HUES48 (cell line): ENCODE measurements around the gene CRTC1.

Experiments
- H3K27ac ChIP-seq: one replicate; pipeline ENCODE4 v1.7.0; 2013; ENCODE audit warnings: low read depth, low read length, inconsistent platforms
- H3K27me3 ChIP-seq: 2 replicates; pipeline ENCODE4 v1.6.1; 2013; ENCODE audit warnings: mild to moderate bottlenecking, low read length; ENCODE audit not compliant: control insufficient read depth, insufficient read depth
- H3K36me3 ChIP-seq: 2 replicates; pipeline ENCODE4 v1.6.1; 2013; ENCODE audit warnings: low read length; ENCODE audit not compliant: control insufficient read depth, insufficient read depth
- H3K4me1 ChIP-seq: 2 replicates; pipeline ENCODE4 v1.6.1; 2013; ENCODE audit warnings: mild to moderate bottlenecking, low read length; ENCODE audit not compliant: control insufficient read depth, insufficient read depth
- H3K4me3 ChIP-seq: 2 replicates; pipeline ENCODE4 v1.5.1; 2013; ENCODE audit warnings: mild to moderate bottlenecking, low read depth, low read length
- H3K9ac ChIP-seq: 2 replicates; pipeline ENCODE4 v1.6.1; 2013; ENCODE audit warnings: mild to moderate bottlenecking, low read depth, low read length, moderate library complexity
- H3K9me3 ChIP-seq: 2 replicates; pipeline ENCODE4 v1.6.1; 2013; ENCODE audit warnings: low read length; ENCODE audit not compliant: control insufficient read depth, insufficient read depth

CRTC1 gene

DNA sequence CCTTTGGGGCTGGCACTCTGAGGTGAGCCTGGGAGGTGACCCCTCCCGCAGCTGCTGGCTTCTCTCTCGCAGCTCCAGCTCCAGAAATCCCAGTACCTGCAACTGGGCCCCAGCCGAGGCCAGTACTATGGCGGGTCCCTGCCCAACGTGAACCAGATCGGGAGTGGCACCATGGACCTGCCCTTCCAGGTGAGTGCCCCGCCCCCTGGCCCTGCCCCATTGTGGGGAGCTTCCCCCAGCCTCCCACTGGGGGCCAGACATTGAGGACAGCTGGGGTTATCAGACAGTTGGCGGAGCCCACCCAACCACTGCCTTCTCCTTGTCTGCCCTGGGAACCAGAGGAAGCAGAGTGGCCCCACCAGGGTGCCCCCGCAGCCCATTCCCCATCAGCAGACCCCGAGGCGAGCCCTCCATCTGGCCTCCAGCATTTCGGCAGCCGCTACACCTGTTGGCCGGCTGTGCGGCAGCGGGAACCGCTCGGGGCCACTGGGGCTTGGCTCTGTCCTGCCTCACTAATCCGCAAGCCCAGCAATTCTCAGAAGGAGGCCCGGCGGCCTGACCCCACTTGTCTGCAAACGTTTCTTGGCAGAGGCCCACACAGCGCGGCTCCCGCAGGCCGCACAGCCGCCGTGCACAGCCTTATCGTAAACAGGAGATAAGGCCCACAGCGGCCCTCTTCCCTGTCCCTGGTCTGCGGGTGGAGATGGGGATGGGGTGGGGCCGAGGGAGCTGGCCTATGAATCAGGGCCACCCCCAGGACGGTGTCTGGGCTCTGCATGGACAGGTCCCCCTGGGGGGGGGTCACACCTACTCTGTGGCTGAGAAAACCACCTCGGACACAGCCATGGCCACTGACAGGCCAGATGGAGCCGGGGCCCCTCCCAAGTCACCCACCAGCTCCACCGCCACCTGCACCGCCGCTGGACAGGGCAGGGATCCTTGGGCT lies 59.6 kb downstream of the CRTC1 start:
- no peaks in the 10 kb centered on the region for H3K36me3 ChIP-seq
- H3K9me3 ChIP-seq: no peaks in the 10 kb centered on the region
- H3K27me3 ChIP-seq: no peaks in the 10 kb centered on the region
- H3K4me3 ChIP-seq: no peak overlapping the region
- no peak overlapping the region for H3K27ac ChIP-seq
- no peak overlapping the region for H3K9ac ChIP-seq
- peaks cover 4% of the 10 kb centered on the region; the same call in 1 of the 2 replicates for H3K4me1 ChIP-seq

DNA sequence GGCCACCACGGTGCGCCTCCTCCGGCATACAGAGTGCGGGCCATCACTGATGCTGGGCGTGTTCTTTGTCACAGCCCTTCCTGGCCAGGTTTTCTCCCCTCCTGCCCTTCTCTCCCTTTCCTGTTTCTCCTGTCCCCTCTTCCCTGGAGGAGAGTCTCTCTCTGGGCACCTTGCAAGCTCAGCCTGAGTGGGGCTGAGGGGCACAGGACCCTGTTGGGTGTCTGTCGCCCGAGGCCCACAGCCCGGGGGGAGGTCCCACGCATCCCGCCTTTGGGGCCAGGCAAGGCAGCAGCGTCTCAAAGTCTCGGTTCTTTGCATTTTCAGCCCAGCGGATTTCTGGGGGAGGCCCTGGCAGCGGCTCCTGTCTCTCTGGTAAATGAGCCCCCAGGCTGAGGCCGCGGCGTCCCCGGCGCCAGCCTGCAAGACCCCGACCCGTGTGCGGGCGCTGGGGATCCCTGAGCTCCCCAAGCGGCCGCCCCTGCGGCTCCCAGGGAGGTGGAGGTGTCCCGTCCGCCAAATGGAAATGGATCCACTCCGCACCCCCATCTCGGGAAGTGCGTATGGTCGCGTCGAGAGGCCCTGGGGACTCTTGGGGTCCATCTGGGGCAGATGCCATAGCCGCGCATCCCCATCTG lies 60.4 kb downstream of the CRTC1 start:
- Histone ChIP-seq H3K36me3 (no peaks in the 10 kb centered on the region), H3K27me3 (no peaks in the 10 kb centered on the region), H3K4me1 (peaks cover 4% of the 10 kb centered on the region; the same call in 1 of the 2 replicates), H3K9me3 (no peaks in the 10 kb centered on the region), H3K9ac (no peak overlapping the region), H3K27ac (no peak overlapping the region), H3K4me3 (no peak overlapping the region)

DNA sequence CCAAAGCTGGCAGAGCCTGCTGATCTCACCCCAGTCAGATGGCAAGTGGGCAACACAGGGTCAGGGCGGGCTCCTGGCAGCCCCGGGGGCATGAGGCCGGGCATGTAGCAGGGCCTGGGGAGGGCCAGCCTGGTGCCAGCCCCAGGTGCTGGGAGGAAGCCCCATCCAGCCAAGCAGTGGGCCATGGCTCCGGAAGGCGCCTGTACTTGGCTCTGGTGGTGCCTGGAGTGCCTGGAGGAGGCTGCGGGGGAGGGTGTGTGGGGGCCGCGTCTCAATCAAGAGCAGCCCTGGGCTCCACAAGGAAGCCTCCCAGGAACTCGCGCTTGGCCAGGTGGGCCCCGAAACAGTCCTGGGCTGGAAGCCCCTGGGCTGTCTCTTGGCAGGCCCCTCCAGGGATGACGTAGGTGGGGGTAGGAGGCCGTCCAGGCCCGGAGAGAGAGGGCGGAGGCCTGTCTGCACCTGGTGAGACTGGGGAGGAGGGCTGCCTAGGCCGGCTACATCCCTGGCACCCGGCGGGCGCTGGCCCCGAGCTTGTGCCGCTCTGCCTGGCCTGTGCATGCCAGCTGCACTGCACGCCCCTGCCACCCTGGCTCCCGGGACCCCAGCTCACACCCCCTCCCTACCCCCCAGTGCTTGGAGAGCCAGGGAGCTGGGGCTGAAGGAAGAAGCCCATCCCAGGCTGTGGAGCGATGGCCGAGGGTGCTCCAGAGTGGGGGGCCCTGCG lies 61.7 kb downstream of the CRTC1 start:
- Histone ChIP-seq H3K27me3 (no peaks in the 10 kb centered on the region), H3K9me3 (no peaks in the 10 kb centered on the region), H3K4me1 (peaks cover 14% of the 10 kb centered on the region), H3K4me3 (no peak overlapping the region), H3K27ac (no peak overlapping the region), H3K36me3 (0 out of 2 replicates have a peak, but pooled peaks cover 2% of the 10 kb centered on the region), H3K9ac (no peak overlapping the region)

DNA sequence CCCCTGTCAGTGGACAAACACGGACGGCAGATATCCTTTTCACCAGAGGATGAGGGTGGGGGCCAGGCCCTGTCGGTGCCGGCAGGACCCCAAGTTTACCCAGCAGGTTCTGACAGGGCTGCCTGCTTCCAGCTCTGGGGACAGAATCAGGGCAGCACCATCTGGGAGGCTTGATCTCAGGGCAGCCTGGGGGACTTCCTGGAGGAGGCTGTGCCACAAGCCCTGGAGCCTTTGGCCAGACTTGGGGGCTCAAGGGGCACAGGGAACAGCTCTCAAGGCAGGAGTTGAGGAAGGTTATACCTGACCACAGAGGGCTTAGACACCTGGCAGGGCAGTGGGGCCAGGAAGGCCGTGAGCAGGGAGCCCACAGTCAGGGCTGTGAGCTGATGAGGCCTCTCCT lies 62.5 kb downstream of the CRTC1 start:
- H3K9me3 ChIP-seq: no peaks in the 10 kb centered on the region
- H3K36me3 ChIP-seq: 0 out of 2 replicates have a peak, but pooled peaks cover 2% of the 10 kb centered on the region
- H3K27me3 ChIP-seq: no peaks in the 10 kb centered on the region
- H3K4me1 ChIP-seq: peaks cover 14% of the 10 kb centered on the region
- no peak overlapping the region for H3K9ac ChIP-seq
- no peak overlapping the region for H3K4me3 ChIP-seq
- no peak overlapping the region for H3K27ac ChIP-seq

DNA sequence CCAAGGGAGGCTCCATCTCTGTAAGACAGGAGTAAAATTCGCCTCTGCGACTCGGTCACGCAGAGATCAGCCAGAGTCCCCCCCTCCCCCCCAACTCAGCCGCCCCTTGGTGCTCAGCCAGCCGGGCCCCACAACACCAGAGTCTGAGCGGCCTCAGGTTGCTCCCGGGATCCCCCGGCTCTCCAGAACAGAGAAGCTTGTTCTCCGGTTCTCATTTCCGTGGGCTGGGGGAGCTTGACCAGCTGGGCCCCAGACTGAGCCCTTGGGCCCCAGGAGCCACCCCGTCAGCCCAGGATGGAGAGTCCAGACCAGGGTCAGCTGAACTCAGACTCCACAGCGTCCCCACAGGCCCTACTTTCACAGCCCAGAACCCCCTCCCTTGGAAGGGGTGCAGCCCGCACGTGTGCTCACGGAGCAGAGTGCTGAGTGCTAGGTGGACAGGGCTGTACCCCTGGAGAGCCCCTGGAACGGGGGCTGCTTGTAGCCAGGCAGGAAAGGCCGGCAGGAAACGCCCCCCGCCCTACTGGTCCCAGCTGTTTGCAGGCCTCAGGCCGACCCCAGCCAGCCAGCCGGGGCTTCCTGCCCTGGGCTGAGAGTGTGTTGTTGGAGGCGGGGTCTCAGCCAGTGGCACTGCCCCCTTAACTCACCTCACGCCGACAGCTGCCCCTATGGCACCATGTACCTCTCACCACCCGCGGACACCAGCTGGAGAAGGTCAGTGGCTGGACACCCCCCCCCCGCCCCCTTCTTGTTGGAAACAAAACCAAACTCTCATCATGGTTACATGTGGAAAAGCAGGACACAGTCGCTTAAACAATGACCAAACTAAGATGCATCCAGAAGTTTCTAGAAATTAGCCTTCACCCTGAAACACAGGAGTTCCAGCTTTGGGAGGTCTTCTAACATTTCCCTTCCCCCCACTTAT lies 63.2 kb downstream of the CRTC1 start:
- no peaks in the 10 kb centered on the region for H3K27me3 ChIP-seq
- 0 out of 2 replicates have a peak, but pooled peaks cover 2% of the 10 kb centered on the region for H3K36me3 ChIP-seq
- H3K4me1 ChIP-seq: peaks cover 14% of the 10 kb centered on the region
- H3K27ac ChIP-seq: no peak overlapping the region
- H3K4me3 ChIP-seq: no peak overlapping the region
- no peaks in the 10 kb centered on the region for H3K9me3 ChIP-seq
- H3K9ac ChIP-seq: no peak overlapping the region

DNA sequence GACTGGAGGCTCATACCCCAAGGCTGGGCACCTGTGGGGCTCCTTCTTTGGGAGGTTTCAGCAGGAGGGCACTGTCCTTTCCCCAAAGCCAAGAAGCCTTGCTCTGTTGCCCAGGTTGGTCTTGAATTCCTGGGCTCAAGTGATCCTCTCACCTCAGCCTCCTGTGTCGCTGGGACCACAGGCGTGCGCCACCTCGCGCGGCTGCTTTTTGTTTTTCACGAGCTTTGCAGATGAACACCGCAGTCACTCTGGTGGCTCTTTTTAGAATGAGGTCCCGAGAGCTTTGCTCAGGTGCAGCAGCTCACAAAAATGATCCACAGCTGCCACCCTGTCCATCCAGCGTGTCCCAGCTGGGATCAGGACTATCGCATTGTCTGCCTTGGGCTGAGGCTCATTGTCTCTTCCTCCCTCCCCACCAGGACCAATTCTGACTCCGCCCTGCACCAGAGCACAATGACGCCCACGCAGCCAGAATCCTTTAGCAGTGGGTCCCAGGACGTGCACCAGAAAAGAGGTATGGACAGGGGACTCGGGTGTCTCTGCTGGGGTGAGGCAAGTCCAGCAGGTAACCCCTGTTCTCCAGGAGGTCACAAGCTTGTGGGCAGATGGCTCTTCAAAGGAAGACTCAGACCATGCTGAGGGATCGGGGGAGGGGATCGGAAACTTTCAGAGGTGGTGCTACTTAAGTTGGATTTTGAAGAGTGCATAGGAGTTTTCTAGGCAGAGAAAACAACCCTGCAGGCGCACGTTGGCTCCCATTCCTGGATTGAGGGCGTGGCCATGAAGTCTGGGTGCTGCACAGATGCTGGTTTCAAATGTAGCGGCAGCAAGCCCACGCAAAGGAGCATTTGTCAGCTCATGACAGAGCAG lies 66.1 kb downstream of the CRTC1 start:
- Histone ChIP-seq H3K9ac (no peak overlapping the region), H3K9me3 (no peaks in the 10 kb centered on the region), H3K36me3 (peaks cover 7% of the 10 kb centered on the region), H3K27me3 (no peaks in the 10 kb centered on the region), H3K27ac (no peak overlapping the region), H3K4me1 (peaks cover 14% of the 10 kb centered on the region), H3K4me3 (no peak overlapping the region)

DNA sequence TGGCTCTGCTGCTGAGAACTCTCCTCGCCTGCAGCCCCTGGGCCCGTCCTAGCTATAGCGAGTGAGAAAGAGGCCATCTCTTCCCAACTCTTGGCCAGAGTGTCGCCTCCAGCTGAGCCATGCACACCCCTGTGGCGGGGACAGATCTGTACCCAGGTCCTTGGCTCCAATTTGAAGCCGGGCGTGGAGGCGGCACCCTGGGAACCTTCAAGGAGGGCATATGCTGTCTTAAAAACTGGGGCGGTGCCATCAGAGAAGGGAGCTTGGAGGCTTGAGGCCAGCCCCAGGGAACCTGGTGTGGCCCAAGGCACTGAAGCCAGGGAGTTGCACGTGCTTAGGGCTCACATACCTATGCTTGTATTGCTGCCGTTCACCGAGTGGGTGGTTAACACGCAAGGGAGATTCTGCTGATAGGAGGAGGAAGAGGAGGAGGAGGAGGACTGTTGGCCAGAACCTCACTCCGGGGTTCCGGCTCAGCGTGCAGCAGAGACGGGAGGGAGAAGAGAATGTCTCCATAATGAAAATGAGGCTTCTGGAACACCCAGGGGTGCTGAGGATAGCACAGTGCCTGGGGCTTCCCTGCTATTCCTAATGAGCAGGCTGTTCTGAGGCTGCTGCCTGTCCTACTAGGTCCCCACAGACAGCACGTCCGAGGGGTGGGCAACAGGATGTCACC lies 67.0 kb downstream of the CRTC1 start:
- H3K27ac ChIP-seq: no peak overlapping the region
- H3K36me3 ChIP-seq: peaks cover 7% of the 10 kb centered on the region
- no peak overlapping the region for H3K4me3 ChIP-seq
- no peak overlapping the region for H3K9ac ChIP-seq
- no peaks in the 10 kb centered on the region for H3K27me3 ChIP-seq
- H3K9me3 ChIP-seq: no peaks in the 10 kb centered on the region
- H3K4me1 ChIP-seq: peaks cover 14% of the 10 kb centered on the region

DNA sequence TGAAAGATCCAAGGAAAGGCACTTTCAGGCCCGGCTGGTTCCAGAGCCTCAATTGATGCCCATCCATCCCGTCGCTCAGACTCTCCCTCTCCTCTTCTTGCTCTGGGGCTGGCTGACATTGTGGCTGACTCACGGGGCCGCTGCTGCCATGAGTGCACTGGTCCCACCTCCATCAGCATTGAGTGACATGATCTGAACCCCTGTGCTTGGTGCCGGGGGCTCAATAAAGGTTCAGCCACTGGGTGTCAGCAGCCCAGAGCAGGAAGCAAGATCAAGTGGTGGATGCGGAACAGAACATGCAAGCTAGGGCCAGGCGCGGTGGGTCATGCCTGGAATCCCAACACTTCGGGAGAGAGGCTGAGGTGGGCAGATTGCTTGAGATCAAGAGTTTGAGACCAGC lies 68.1 kb downstream of the CRTC1 start:
- H3K4me3 ChIP-seq: no peak overlapping the region
- no peak overlapping the region for H3K27ac ChIP-seq
- H3K9me3 ChIP-seq: no peaks in the 10 kb centered on the region
- no peak overlapping the region for H3K9ac ChIP-seq
- peaks cover 13% of the 10 kb centered on the region for H3K4me1 ChIP-seq
- no peaks in the 10 kb centered on the region for H3K27me3 ChIP-seq
- peaks cover 7% of the 10 kb centered on the region for H3K36me3 ChIP-seq

DNA sequence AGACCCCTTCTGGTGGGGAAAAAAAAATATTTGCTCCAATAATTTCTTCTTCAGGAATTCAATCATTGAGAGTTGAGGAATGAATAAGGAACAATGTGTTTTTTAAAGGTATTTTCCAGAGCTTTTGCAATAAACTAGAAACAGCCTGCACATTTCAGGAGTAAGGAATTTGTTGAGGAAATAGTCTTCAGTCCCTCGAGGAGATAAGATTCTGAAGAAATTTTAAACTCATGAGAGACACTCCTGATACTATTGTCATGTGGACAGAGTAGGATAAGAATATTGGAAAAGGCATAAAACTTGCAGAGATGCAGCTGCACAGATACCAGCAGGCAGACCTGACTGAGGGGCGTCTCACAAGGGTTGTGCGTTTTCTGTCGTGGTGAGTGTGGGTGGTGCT lies 71.0 kb downstream of the CRTC1 start:
- no peak overlapping the region for H3K4me3 ChIP-seq
- H3K4me1 ChIP-seq: peaks cover 7% of the 10 kb centered on the region
- H3K9me3 ChIP-seq: no peaks in the 10 kb centered on the region
- peaks cover 7% of the 10 kb centered on the region for H3K36me3 ChIP-seq
- no peak overlapping the region for H3K27ac ChIP-seq
- H3K27me3 ChIP-seq: no peaks in the 10 kb centered on the region
- H3K9ac ChIP-seq: no peak overlapping the region
